Measurements from ENCODE around the gene SMIM13. TPM values are rescaled to one million over a fixed set of nuclear protein-coding genes. Genes with fewer than 3 reads are reported as not detected.

The SMIM13 gene
- total RNA-seq, 1 experiment from 2014 or later, result 15.7 TPM

DNA sequence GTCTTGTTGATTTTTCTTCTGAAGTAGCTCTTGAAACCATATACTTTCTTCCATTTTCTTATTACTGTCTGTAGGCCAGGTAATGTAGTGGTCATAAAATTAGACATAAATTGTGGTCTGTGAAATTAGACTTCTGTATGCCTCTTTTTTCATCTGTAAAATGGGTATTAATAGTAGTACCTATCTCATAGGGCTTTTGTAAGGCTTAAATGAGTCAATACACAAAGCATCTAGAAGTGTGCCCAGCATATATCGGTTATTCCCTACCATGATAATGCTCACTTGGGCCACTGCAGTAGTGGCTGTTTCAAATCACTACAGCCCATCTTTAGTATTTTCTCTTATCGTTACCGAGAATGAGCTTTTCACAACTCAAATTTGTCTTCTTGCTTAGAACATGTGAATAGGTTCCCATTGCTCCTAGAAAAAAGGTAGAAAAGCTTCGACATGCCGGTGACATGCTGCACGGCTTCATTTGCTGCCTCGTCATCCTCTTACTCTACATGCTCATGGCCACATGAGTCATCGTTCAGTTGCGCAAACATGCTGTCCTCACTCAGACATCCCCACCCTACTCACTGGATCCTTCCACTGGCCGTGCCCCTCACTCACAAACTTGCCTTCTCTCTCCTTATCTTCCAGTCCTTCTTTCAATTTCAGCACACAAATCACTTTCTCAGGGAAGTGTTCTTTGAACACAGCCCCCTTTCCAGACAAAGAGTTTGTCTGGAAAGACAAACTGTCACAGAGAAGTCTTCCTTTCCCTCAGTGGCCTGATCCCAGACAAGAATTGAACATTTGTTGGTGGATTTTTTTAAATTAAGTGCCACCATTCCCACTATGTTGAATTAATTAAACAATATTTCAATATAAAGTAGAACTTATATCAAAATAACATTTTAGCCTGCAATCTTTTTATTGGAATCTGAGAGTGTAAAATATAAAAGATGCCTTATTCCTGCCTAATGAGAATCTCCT lies 50.0 kb downstream of the SMIM13 start (continued):
- TF ChIP-seq CTCF (IDR thresholded peaks at IDR 0.05 in 2 of 3, conservative IDR thresholded peaks at IDR 0.05 in 1 of 3; ENCODE audit: borderline replicate concordance in 1 of 3, insufficient read depth in 1 of 3, low read depth in 2 of 3, low read length in 2 of 3) (no peak), JUND (IDR thresholded peaks at IDR 0.05) (peak; percentile 93), CEBPB (IDR thresholded peaks at IDR 0.05; ENCODE audit: low read depth) (peak; percentile 100), CBX3 (IDR thresholded peaks at IDR 0.05; ENCODE audit: low read depth) (peak; percentile 99)

GRCh38 chr6:11144393-11144851 lies 50.8 kb downstream of the SMIM13 start:
- H3K9ac ChIP-seq (ENCODE audit: low read length), result no peak overlapping the region
- ATAC-seq (peak; percentile 94), DNase-seq (ENCODE audit: low read depth, low spot score) (peak; percentile 61)
- no peaks in the 10 kb centered on the region for H3K36me3 ChIP-seq (ENCODE audit: control insufficient read depth in 1 of 2, insufficient read depth in 2 of 2, low read length in 2 of 2)
- no peak overlapping the region for H3K4me3 ChIP-seq (replicated peaks in 1 of 2; ENCODE audit: low read depth in 1 of 2, low read length in 2 of 2)
- H2AFZ ChIP-seq (ENCODE audit: low read depth, low read length, poor library complexity, severe bottlenecking), result peak overlapping the region; percentile 47
- peaks cover 7 to 22% of the 10 kb centered on the region in 2 experiments; a peak in 3 of 4 replicates for H3K4me1 ChIP-seq (ENCODE audit: control insufficient read depth in 1 of 2, insufficient read depth in 2 of 2, low read length in 2 of 2)
- H4K20me1 ChIP-seq (ENCODE audit: insufficient read depth), result no peaks in the 10 kb centered on the region
- BruUV-seq (replicated peaks), result no TSS peak
- H3K27me3 ChIP-seq (ENCODE audit: insufficient read depth, low read length), result no peaks in the 10 kb centered on the region
- no peaks in the 10 kb centered on the region for H3K9me2 ChIP-seq (ENCODE audit: insufficient read depth)
- RAD21 ChIA-PET (ENCODE audit: low non-redundant PET in 1 of 2, low total read pairs in 2 of 2, uncharacterized antibody in 2 of 2, unreplicated experiment in 2 of 2), result no interaction called here
- POLR2A ChIA-PET, result no interaction called here
- intact Hi-C loops (cut with micrococcal nuclease), result loop anchor here (1.0 kb wide), 1 partner anchor 352 kb away; no protein-coding TSS in a partner anchor
- CTCF ChIA-PET, result interaction anchor here (3.3 kb wide), 1 partner anchor 352 kb away, joined by 21 read pairs; no protein-coding TSS in a partner anchor
- no peaks in the 10 kb centered on the region for H3K79me2 ChIP-seq (ENCODE audit: insufficient read depth, low read length)
- H3K9me3 ChIP-seq (ENCODE audit: control insufficient read depth in 1 of 2, insufficient read depth in 1 of 2, low read depth in 1 of 2, low read length in 2 of 2), result no peaks in the 10 kb centered on the region
- H3K4me2 ChIP-seq (ENCODE audit: low read length), result no peak overlapping the region
- H3K27ac ChIP-seq (ENCODE audit: low read depth, low read length), result no peak overlapping the region
- TF ChIP-seq CBX3 (IDR thresholded peaks at IDR 0.05; ENCODE audit: low read depth), result no peak; the same call in 1 of the 2 replicates
- no peak for TF ChIP-seq JUND (IDR thresholded peaks at IDR 0.05)
- TF ChIP-seq TCF7L2 (IDR thresholded peaks at IDR 0.05; ENCODE audit: borderline replicate concordance, extremely low read depth, insufficient read depth, insufficient read length), result no peak
- TF ChIP-seq RAD21 (IDR thresholded peaks at IDR 0.05; ENCODE audit: low read depth), result peak; percentile 93
- peak; percentile 88 to 96 (median 94) for TF ChIP-seq CTCF (IDR thresholded peaks at IDR 0.05 in 2 of 3, conservative IDR thresholded peaks at IDR 0.05 in 1 of 3; ENCODE audit: borderline replicate concordance in 1 of 3, insufficient read depth in 1 of 3, low read depth in 2 of 3, low read length in 2 of 3)
- TF ChIP-seq, protein P1, sequence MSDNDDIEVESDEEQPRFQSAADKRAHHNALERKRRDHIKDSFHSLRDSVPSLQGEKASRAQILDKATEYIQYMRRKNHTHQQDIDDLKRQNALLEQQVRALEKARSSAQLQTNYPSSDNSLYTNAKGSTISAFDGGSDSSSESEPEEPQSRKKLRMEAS (IDR thresholded peaks at IDR 0.05), result no peak
- TF ChIP-seq, protein P2, sequence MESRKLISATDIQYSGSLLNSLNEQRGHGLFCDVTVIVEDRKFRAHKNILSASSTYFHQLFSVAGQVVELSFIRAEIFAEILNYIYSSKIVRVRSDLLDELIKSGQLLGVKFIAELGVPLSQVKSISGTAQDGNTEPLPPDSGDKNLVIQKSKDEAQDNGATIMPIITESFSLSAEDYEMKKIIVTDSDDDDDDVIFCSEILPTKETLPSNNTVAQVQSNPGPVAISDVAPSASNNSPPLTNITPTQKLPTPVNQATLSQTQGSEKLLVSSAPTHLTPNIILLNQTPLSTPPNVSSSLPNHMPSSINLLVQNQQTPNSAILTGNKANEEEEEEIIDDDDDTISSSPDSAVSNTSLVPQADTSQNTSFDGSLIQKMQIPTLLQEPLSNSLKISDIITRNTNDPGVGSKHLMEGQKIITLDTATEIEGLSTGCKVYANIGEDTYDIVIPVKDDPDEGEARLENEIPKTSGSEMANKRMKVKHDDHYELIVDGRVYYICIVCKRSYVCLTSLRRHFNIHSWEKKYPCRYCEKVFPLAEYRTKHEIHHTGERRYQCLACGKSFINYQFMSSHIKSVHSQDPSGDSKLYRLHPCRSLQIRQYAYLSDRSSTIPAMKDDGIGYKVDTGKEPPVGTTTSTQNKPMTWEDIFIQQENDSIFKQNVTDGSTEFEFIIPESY (IDR thresholded peaks at IDR 0.05; ENCODE audit: extremely low read depth, insufficient replicate concordance, low read length), result no peak
- no peak for TF ChIP-seq SIN3A (IDR thresholded peaks at IDR 0.05; ENCODE audit: low read depth)
- no peak for TF ChIP-seq SP1 (IDR thresholded peaks at IDR 0.05; ENCODE audit: low read depth)
- no peak for TF ChIP-seq EGR1 (IDR thresholded peaks at IDR 0.05; ENCODE audit: low read depth)
- TF ChIP-seq YY1 (IDR thresholded peaks at IDR 0.05; ENCODE audit: extremely low read depth, insufficient replicate concordance, low read depth, low read length), result peak; percentile 25
- TF ChIP-seq CEBPB (IDR thresholded peaks at IDR 0.05; ENCODE audit: low read depth), result no peak
- TF ChIP-seq SRF (IDR thresholded peaks at IDR 0.05; ENCODE audit: low read depth), result no peak
- TF ChIP-seq FOSL1 (IDR thresholded peaks at IDR 0.05; ENCODE audit: low read depth), result no peak
- TF ChIP-seq ZNF274 (IDR thresholded peaks at IDR 0.05; ENCODE audit: low read depth, low read length), result no peak

All from HCT116 (cell line).